HG02642 (cell line): Measurements from ENCODE around the gene SELP.
"Not testable (repeated sequence)": the region's sequence is repeated elsewhere in the genome, so short reads cannot be mapped to it uniquely, and the experiment has no call there.

ENCODE experiments used
- ATAC-seq: cut with Tn5 transposase; IDR thresholded peaks from one replicate; pipeline ENCODE4 v1.9.1; 2021; ENCODE audit warnings: mild to moderate bottlenecking; ENCODE audit not compliant: unreplicated experiment, poor library complexity

The SELP gene

DNA sequence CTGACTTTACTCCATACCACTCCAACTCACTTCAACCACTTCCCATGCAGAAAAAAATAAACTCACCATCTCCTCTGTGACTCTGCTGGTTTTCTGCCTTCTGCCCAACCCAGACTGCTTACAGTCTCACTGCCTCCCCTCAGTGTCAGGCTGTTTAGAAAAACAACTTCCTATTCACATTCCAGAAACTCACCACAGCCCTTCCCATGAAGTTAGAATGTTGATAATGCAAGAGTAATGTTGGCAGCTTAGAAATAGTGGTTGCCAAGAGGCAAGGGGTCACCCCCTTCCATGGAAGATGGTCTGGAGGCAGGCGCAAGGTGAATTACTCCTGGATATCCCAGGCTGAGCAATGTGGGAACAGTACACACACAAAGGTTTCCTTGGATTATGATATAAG lies at the start of gene SELP:
Gene SELP (minus strand): TSS at position 119 of the 400 bp plus-strand sequence. CDS start 50 bp downstream, at position 69.
- ATAC-seq, result no peak

DNA sequence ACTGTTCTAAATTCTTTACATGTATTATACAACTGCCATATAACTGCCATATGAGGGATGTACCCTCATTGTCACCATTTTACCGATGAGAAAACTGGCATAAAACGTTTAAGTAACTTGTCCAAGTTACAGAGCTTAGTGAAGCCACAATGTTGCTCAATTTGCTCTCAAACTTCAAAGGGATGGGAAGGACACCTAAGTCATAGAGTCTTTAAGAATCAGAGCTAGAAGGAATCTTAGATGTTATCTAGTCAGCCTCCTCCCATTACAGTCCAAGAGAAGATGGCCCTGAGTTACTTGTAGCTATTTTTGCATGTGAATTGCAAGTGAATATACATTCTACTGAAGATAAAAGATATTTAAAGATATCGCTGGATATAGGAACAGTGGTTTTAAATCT lies 49.8 kb upstream of the SELP start:
- no peak for ATAC-seq

DNA sequence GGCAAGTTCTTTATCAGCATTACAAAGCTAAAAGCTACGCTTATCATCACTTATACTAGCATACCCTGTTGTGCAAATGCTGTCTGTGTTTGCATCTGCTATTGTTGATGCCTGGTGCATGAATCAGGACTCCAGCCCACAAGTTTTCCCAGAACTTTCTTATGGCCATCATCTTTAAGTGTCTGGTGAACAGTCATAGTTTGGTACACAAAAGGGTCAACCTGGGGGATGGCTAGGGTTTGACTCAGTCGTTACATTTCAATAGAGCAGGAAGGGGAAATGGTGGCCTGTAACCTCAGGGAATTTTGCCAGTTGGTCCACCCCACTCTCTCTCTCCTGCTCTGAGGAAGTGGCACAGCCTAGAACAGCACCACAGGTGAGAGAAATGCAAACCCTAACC lies 46.1 kb upstream of the SELP start:
- ATAC-seq, result no peak

- no peak for ATAC-seq
Observed at GRCh38 chr1:169670836-169671235, 40.9 kb upstream of the SELP start.

DNA sequence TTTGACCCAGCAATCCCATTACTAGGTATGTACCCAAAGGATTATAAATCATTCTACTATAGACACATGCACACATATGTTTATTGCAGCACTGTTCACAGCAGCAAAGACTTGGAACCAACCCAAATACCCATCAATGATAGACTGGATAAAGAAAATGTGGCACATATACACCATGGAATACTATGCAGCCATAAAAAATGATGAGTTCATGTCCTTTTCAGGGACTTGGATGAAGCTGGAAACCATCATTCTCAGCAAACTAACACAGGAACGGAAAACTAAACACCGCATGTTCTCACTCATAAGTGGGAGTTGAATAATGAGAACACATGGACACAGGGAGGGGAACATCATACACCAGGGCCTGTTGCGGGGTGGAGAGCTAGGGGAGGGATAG lies 40.3 kb upstream of the SELP start:
- ATAC-seq, result not testable (repeated sequence)

GRCh38 chr1:169667699-169668596 lies 38.0 kb upstream of the SELP start:
- ATAC-seq, result not testable (repeated sequence)

DNA sequence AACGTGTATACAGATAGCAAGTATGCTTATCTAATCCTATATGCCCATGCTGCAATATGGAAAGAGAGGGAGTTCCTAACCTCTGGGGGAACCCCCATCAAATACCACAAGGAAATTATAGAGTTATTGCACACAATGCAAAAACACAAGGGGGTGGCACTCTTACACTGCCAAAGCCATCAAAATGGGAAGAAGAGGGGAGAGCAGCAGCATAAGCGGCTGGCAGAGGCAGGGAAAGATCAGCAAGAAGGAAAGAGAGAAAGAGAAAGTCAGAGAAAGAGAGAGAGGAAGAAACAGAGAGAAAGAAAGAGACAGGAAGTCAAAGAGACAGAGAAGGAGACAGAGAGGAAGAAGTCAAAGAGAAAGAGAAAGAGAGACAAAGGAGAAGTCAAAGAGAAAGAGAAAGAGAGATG lies 37.3 kb upstream of the SELP start:
- ATAC-seq, result peak; percentile 69

GRCh38 chr1:169662680-169663079 lies 32.8 kb upstream of the SELP start:
- ATAC-seq, result not testable (repeated sequence)

DNA sequence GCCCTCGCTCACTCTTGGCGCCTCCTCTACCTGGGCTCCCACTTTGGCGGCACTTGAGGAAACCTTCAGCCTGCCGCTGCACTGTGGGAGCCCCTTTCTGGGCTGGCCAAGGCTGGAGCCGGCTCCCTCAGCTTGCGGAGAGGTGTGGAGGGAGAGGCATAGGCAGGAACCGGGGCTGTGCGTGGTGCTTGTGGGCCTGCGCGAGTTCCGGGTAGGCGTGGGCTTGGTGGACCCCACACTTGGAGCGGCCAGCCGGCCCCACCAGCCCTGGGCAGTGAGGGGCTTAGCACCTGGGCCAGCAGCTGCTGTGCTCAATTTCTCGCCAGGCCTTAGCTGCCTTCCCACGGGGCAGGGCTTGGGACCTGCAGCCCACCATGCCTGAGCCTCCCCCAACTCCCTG lies 31.1 kb upstream of the SELP start:
- ATAC-seq, result not testable (repeated sequence)

- ATAC-seq, result not testable (repeated sequence)
Observed at GRCh38 chr1:169658777-169659176, 28.9 kb upstream of the SELP start.

DNA sequence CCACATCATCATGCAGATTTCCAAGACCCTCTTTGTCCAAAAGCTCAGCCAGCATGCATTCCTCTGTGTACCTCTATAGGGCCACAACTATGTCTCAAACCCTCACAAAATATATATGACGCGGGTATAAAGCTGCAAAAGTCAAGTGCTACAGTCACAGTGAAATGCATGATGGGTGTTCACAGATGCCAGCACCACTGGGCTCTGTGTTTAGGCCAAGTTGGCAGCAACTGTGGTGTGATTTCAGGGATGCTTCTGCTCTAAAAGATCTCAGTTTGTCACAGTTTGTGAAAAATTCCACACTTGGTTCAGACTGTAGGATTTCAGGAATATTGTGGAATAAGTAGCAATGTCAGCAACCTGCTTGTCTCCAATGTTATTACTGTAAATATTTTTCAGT lies 23.9 kb upstream of the SELP start:
- no peak for ATAC-seq

DNA sequence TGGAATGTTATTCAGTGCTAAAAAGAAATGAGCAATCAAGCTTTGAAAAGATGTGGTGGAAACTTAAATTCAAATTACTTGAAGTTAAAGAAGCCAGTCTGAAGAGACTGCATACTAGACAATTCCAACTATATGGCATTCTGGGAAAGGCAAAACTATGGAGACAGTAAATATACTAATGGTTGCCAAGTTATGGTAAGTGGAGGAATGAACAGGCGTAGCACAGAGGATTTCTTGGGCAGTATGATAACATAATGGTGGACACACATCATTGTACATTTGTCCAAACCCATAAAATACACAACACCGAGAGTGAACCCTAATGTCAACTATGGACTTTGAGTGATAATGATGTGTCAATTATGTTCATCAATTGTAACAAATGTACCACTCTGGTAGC lies 21.1 kb upstream of the SELP start:
- no peak for ATAC-seq

- ATAC-seq, result no peak
Observed at GRCh38 chr1:169650551-169650950, 20.6 kb upstream of the SELP start.

GRCh38 chr1:169648709-169649108 lies 18.8 kb upstream of the SELP start:
- ATAC-seq, result no peak

GRCh38 chr1:169648187-169648586 lies 18.3 kb upstream of the SELP start:
- ATAC-seq, result no peak

DNA sequence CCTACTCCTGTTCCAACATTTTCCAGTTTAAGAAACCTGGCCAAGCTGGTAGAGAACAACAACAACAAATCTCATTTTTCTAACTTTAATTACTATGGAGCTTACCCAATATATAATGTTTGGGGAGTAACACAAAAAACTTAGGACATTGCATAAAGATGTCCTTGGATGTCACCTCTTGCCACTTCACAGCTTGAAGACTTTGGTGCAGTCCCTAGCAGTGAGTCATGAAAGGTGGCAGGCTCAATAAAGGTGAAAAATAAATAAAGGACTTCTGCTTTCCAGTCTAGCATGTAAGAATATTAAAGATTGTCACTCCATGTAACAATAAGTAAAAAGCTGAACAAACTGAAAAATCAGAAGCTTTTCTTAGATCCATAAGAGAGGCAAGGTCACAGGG lies 17.6 kb upstream of the SELP start:
- no peak for ATAC-seq

- ATAC-seq, result no peak
Observed at GRCh38 chr1:169644297-169644696, 14.4 kb upstream of the SELP start.

DNA sequence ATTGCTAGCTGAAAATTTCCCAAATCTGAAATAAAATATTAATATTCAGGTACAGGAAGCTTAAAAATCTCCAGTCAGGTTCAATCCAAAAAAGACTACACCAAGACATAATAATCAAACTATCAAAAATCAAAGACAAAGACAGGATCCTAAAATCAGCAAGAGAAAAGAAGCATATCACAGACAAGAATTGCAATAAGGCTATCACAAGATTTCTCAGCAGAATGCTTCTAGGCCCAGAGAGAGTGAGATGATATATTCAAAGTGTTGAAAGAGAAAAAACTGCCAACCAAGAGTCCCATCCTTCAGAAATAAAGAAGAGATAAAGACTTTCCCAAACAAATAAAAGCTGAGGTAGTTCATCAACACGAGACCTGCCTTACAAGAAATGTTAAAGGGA lies 5.0 kb upstream of the SELP start:
- no peak for ATAC-seq

- ATAC-seq, result no peak
Observed at GRCh38 chr1:169634145-169634544, 4.2 kb upstream of the SELP start.

- no peak for ATAC-seq
Observed at GRCh38 chr1:169631249-169631648, 1.3 kb upstream of the SELP start.

DNA sequence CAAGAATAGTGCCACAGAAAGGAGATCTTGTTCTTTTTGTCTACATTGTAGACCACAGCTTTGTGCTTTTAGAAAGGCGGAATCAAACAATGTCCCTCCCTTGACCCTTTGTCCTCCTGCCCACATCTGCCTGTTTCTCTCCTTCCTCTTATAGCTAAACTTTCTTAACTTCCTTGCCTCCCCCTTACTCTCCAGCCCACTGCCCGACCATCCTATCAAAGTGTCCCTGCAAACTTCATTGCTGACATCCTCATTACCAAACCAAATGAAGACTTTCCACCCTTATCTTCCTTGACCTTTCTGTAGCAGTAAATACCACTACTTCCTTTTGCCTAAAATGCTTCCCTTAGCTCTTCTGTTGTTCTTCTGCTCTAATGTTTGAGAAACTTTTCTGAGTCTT lies 5.0 kb downstream of the SELP start:
- ATAC-seq, result no peak

GRCh38 chr1:169624122-169624521 lies 5.8 kb downstream of the SELP start:
- no peak for ATAC-seq
